GM12878 (cell line): Measurements from ENCODE around the gene ITPR3. TPM values are rescaled to one million over a fixed set of nuclear protein-coding genes. Genes with fewer than 3 reads are reported as not detected.

ENCODE experiments used
- ATAC-seq: fragments of 200-7000 bp; cut with Tn5 transposase; 3 replicates; pipeline ENCODE4 v1.9.1; 2020; ENCODE audit warnings: mild to moderate bottlenecking, moderate library complexity
- BruUV-seq: library from RNA; stranded (reverse); fragments of 400-500 nt; replicated peaks from 2 replicates; lab custom pipeline; 2021; lab: Mats Ljungman, UMichigan
- CTCF ChIA-PET: fragments of 300-600 bp; sonication (Branson Sonifier 250); formaldehyde crosslinking; extraction: SDS; loops from one replicate; lab custom pipeline; 2021; ENCODE audit warnings: inconsistent platforms; lab: Yijun Ruan, JAX
- POLR2A ChIA-PET: fragments of 350-600 bp; formaldehyde crosslinking; extraction: SDS; loops from one replicate; lab custom pipeline; 2021; ENCODE audit warnings: inconsistent platforms; lab: Charles Lee
- RAD21 ChIA-PET: fragments of 300-600 bp; sonication (Branson Sonifier 250); formaldehyde crosslinking; loops from one replicate; lab custom pipeline; 2023; ENCODE audit warnings: antibody characterized with exemption; ENCODE audit not compliant: unreplicated experiment; lab: Charles Lee
- SMC1A ChIA-PET: fragments of 300-600 bp; sonication (Branson Sonifier 250); formaldehyde crosslinking; loops from one replicate; lab custom pipeline; 2023; ENCODE audit not compliant: unreplicated experiment, uncharacterized antibody; lab: Charles Lee
- DNase-seq: peaks from one replicate; pipeline ENCODE4 v3.0.0-alpha.2; 2011; ENCODE audit warnings: low read depth, low spot score
- FAIRE-seq: peaks from 3 replicates; lab custom pipeline; 2011; peaks lifted over from hg19 to GRCh38; lab: Jason Lieb, UNC
- H2AFZ ChIP-seq: 2 replicates; pipeline ENCODE4 v1.6.0; 2011; ENCODE audit warnings: low read depth, low read length, control low read depth; ENCODE audit not compliant: control insufficient read depth
- H3K27ac ChIP-seq: 2 replicates; pipeline ENCODE4 v1.5.1; 2011; ENCODE audit warnings: control low read depth; ENCODE audit not compliant: control insufficient read depth, insufficient read depth
- H3K27me3 ChIP-seq, 2 experiments: replicated peaks in 1 of 2; 2 replicates each; pipeline versions ENCODE4 v1.6.0 to v1.6.1; 2011; ENCODE audit warnings: low read length in 1 of 2; ENCODE audit not compliant: control insufficient read depth in 2 of 2, insufficient read depth in 2 of 2
- H3K36me3 ChIP-seq, 2 experiments: 2 replicates each; pipeline ENCODE4 v1.5.1; 2011; ENCODE audit warnings: low read length in 1 of 2; ENCODE audit not compliant: control insufficient read depth in 2 of 2, insufficient read depth in 2 of 2
- H3K4me1 ChIP-seq: 2 replicates; pipeline ENCODE4 v1.6.1; 2011; ENCODE audit warnings: mild to moderate bottlenecking, low read length, moderate library complexity, mixed read lengths; ENCODE audit not compliant: control insufficient read depth, insufficient read depth
- H3K4me2 ChIP-seq: 2 replicates; pipeline ENCODE4 v1.6.0; 2011; ENCODE audit warnings: control low read depth; ENCODE audit not compliant: control insufficient read depth, insufficient read depth
- H3K4me3 ChIP-seq: fragments of 200-600 bp; sonication (generic); 2 replicates; pipeline ENCODE4 v1.5.1; 2016
- H3K79me2 ChIP-seq: 2 replicates; pipeline ENCODE4 v1.6.0; 2011; ENCODE audit warnings: low read length; ENCODE audit not compliant: control insufficient read depth, insufficient read depth
- H3K9ac ChIP-seq: 2 replicates; pipeline ENCODE4 v1.8.0; 2011; ENCODE audit warnings: low read length, control low read depth, mixed read lengths; ENCODE audit not compliant: control insufficient read depth, insufficient read depth
- H3K9me3 ChIP-seq: replicated peaks from 3 replicates; pipeline ENCODE4 v1.5.1; 2011; ENCODE audit warnings: mild to moderate bottlenecking, low read length; ENCODE audit not compliant: control insufficient read depth, insufficient read depth
- H4K20me1 ChIP-seq: 2 replicates; pipeline ENCODE4 v1.6.0; 2011; ENCODE audit not compliant: control insufficient read depth, insufficient read depth
- CBX5 ChIP-seq: sonication (generic); IDR thresholded peaks from 2 replicates; pipeline ENCODE4 v1.6.1; 2016; ENCODE audit warnings: low read depth, moderate library complexity, mild to moderate bottlenecking, inconsistent platforms
- DPF2 ChIP-seq: fragments of 450-650 bp; IDR thresholded peaks from 2 replicates; pipeline ENCODE4 v1.6.1; 2017; ENCODE audit warnings: mild to moderate bottlenecking
- MEF2B ChIP-seq: fragments of 450-650 bp; IDR thresholded peaks from 2 replicates; pipeline ENCODE4 v1.6.1; 2018; ENCODE audit warnings: mild to moderate bottlenecking, moderate library complexity; ENCODE audit not compliant: partially characterized antibody, poor library complexity, severe bottlenecking
- NRF1 ChIP-seq: conservative IDR thresholded peaks from 2 replicates; pipeline ENCODE4 v1.6.1; 2011; ENCODE audit warnings: mild to moderate bottlenecking, low read depth, low read length, improper control_type of control experiment
- whole genome bisulfite sequencing: methylation state at CpG from one replicate; pipeline ENCODE4 v1.1.6; 2016; ENCODE audit warnings: low lambda C conversion rate; ENCODE audit not compliant: insufficient replicate concordance, insufficient coverage; ENCODE audit errors: missing lambda C conversion rate; 5-methylcytosine and 5-hydroxymethylcytosine counted together
- in situ Hi-C: fragments of 300-500 bp; cut with MboI; formaldehyde crosslinking; loops from 9 replicates; pipeline ENCODE4 v1.14.3; 2018; ENCODE audit warnings: mixed read lengths
- intact Hi-C: fragments of 100-400 bp; cut with micrococcal nuclease; formaldehyde crosslinking; loops from one replicate; pipeline ENCODE4 v1.14.2; 2022; ENCODE audit not compliant: unreplicated experiment
- polyA plus RNA-seq, 11 experiments: library from polyadenylated mRNA; depleted of rRNA in 4 of 11; unstranded in 6 of 11; stranded (reverse) in 5 of 11; fragments of >200 nt; fragmentation: Nextera tagmentation in 4 of 11; fragmentation: Illumina TruSeq in 1 of 11; extraction: Ambion mirVana in 4 of 11; extraction: Trizol in 1 of 11; gene quantifications; 1 replicate in 1 of 11; 2 replicates in 10 of 11; pipeline versions ENCODE4 v1.2.1 to v1.2.3, GENCODE V29; 2011 to 2016; ENCODE audit warnings: inconsistent platforms in 2 of 11, missing spikeins in 2 of 11, low read depth in 1 of 11
- total RNA-seq, 4 experiments: library from RNA; depleted of rRNA in 3 of 4; stranded (reverse); fragments of >200 nt in 3 of 4; fragmentation: Illumina TruSeq in 1 of 4; extraction: Trizol in 1 of 4; gene quantifications; 2 replicates each; pipeline versions ENCODE4 v1.2.1 to v1.2.3, GENCODE V29; 2013 to 2021
- TF ChIP-seq, protein P1 (sequence below): IDR thresholded peaks from 2 replicates; pipeline ENCODE4 v1.6.1; 2012; ENCODE audit warnings: low read depth, low read length, improper control_type of control experiment

ITPR3 gene
- total and polyA plus RNA-seq, 10 of the 15 experiments (the other 5 are each of a cell fraction or from before 2014, with no cell fraction given) = 0.32 to 34.0 (median 11.9) TPM

DNA sequence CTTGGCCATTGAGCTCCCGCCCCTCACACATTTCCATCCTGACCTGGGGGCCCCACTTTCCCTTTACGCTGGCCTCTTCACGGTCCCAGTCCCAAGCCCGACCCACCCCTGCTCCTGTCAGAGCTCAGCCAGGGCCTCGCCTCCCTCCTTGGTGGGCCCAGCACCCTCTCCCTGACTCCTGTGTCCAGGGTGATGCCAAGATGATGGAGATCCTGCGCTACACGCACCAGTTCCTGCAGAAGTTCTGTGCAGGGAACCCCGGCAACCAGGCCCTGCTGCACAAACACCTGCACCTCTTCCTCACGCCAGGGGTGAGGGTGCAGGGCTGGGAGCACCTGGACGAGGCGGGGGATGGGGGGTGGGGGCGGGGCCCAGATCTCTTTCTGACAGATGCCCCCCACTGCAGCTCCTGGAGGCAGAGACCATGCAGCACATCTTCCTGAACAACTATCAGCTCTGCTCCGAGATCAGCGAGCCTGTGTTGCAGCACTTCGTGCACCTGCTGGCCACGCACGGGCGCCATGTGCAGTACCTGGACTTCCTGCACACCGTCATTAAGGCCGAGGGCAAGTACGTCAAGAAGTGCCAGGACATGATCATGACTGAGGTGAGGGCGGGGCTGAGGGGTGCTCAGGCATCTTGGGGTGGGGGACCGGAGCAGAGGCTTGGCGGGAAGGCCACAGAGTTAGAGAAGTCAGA, 57.3 kb downstream of the ITPR3 start:
- ATAC-seq = no peak
- in situ Hi-C loops = no loop called here
- Histone ChIP-seq H3K4me1 (no peaks in the 10 kb centered on the region), H4K20me1 (no peaks in the 10 kb centered on the region), H3K27ac (no peak overlapping the region), H3K9me3 (no peaks in the 10 kb centered on the region), H3K27me3 (no peaks in the 10 kb centered on the region), H3K36me3 (peaks cover 18 to 24% of the 10 kb centered on the region in 2 experiments; a peak in 3 of 4 replicates), H3K4me3 (no peak overlapping the region), H2AFZ (no peak overlapping the region), H3K4me2 (no peak overlapping the region), H3K79me2 (no peaks in the 10 kb centered on the region), H3K9ac (no peak overlapping the region)
- BruUV-seq = no TSS peak
- 92% methylated on average over 24 of the region's 24 CpGs for WGBS
- DNase-seq = no peak
- ChIA-PET CTCF (no interaction called here), POLR2A (no interaction called here), SMC1A (no interaction called here), RAD21 (no interaction called here)
- TF ChIP-seq, protein P1, sequence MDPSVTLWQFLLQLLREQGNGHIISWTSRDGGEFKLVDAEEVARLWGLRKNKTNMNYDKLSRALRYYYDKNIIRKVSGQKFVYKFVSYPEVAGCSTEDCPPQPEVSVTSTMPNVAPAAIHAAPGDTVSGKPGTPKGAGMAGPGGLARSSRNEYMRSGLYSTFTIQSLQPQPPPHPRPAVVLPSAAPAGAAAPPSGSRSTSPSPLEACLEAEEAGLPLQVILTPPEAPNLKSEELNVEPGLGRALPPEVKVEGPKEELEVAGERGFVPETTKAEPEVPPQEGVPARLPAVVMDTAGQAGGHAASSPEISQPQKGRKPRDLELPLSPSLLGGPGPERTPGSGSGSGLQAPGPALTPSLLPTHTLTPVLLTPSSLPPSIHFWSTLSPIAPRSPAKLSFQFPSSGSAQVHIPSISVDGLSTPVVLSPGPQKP = no peak
- TF ChIP-seq DPF2 (no peak), MEF2B (no peak)
- FAIRE-seq = no peak
- intact Hi-C loops = no loop called here

DNA sequence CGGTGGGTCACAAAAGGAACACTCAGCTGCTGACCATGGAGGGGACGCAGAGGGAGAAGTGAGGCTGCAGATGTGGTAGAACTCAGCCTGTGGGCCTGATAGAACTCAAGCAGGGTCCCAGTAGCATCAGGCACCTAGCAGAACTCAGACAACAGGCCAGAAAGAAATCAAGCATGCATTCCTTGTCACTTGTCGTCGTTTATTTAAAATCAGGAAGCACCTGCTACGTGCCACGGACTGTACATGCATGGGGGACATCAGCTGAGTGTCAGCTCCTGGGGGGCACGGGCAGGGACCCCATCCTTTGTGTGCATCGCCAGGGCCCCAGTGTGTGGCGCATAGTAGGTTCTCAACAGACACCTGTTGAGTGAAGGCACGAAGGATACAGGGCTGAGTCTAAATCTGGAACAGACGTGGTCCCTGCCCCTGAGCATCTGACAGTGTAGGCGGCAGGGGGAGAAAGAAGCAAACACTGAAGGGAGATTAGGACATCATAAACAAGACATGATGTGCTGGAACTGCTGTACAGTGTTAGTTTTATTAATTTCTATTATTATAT, 57.9 kb downstream of the ITPR3 start:
- Histone ChIP-seq H3K9me3 (no peaks in the 10 kb centered on the region), H3K4me3 (no peak overlapping the region), H2AFZ (no peak overlapping the region), H3K27me3 (no peaks in the 10 kb centered on the region), H3K9ac (no peak overlapping the region), H3K4me2 (no peak overlapping the region), H3K4me1 (no peaks in the 10 kb centered on the region), H3K27ac (no peak overlapping the region), H4K20me1 (no peaks in the 10 kb centered on the region)
- SMC1A ChIA-PET = no interaction called here
- RAD21 ChIA-PET = no interaction called here
- no peak for DNase-seq
- in situ Hi-C loops (no loop called here), intact Hi-C loops (no loop called here)
- BruUV-seq = no TSS peak
- POLR2A ChIA-PET = no interaction called here
- no peak for ATAC-seq
- 77% methylated on average over 12 of the region's 12 CpGs for WGBS
- TF ChIP-seq NRF1 = no peak
- TF ChIP-seq, protein P1 = no peak
- no peak for TF ChIP-seq CBX5
- TF ChIP-seq MEF2B = no peak
- TF ChIP-seq, all 136 proteins: peak for 0
- Histone ChIP-seq H3K36me3 (peaks cover 14 to 21% of the 10 kb centered on the region in 2 experiments; a peak in 3 of 4 replicates), H3K79me2 (no peaks in the 10 kb centered on the region)
- FAIRE-seq = no peak
- CTCF ChIA-PET = no interaction called here
